ENCODE measurements around the gene RHBDF2. TPM values are rescaled to one million over a fixed set of nuclear protein-coding genes. Genes with fewer than 3 reads are reported as not detected.
A peak's percentile ranks its signal among the peaks of the same experiment; 100 is the strongest.

Gene RHBDF2
- total and polyA plus RNA-seq, 4 donors: 20.1 to 116 (median 39.6) TPM

DNA sequence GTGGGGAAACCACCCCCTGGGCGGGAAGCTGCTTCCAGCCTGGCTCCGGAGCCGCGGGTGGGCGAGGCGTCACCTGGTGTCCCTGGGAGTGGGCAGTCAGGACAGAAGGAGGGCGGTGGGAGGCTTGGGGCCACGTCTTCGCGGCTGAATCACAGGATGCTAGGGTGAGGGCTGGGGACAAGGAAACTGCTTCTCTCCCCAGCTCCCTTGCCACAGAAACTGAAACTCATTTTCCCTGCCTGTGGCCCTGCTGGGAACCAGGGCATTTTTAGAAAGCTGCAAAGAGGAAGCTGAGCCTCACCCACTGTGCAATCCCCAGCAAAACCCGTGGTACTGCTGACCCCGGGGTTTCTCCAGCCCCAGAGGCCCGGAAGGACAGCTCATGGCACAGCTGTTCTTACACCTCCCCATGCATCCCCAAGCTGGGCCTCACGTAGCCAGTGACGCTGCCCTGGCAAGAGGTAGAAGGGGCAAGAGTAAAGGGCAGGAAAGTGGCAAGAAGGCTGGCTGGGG, 8.2 kb downstream of the RHBDF2 start:
- Histone ChIP-seq H3K4me3 (no peak overlapping the region), H3K27me3 (ENCODE audit: control insufficient read depth in 3 of 3, insufficient read depth in 3 of 3, low read length in 2 of 3) (no peaks in the 10 kb centered on the region), H3K36me3 (ENCODE audit: control insufficient read depth in 4 of 4, insufficient read depth in 4 of 4, low read length in 4 of 4) (peaks cover 0 to 2% (median 0%) of the 10 kb centered on the region in 4 donors), H3K4me1 (ENCODE audit: control insufficient read depth in 5 of 5, insufficient read depth in 5 of 5, low read length in 5 of 5) (peaks cover 0 to 41% (median 20%) of the 10 kb centered on the region in 5 donors), H3K27ac (ENCODE audit: low read depth in 1 of 2, low read length in 1 of 2) (peak overlapping the region; percentile 37 to 92), H3K9ac (ENCODE audit: insufficient read depth in 1 of 2, low read length in 2 of 2) (peak overlapping the region; percentile 12 to 38), H3K9me3 (ENCODE audit: control insufficient read depth in 4 of 4, insufficient read depth in 3 of 4, low read length in 3 of 4) (no peaks in the 10 kb centered on the region)
- peak; percentile 58 for ATAC-seq (ENCODE audit: insufficient read depth, low FRiP score)
- TF ChIP-seq, protein P1, sequence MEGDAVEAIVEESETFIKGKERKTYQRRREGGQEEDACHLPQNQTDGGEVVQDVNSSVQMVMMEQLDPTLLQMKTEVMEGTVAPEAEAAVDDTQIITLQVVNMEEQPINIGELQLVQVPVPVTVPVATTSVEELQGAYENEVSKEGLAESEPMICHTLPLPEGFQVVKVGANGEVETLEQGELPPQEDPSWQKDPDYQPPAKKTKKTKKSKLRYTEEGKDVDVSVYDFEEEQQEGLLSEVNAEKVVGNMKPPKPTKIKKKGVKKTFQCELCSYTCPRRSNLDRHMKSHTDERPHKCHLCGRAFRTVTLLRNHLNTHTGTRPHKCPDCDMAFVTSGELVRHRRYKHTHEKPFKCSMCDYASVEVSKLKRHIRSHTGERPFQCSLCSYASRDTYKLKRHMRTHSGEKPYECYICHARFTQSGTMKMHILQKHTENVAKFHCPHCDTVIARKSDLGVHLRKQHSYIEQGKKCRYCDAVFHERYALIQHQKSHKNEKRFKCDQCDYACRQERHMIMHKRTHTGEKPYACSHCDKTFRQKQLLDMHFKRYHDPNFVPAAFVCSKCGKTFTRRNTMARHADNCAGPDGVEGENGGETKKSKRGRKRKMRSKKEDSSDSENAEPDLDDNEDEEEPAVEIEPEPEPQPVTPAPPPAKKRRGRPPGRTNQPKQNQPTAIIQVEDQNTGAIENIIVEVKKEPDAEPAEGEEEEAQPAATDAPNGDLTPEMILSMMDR (IDR thresholded peaks at IDR 0.05; ENCODE audit: control extremely low read depth, extremely low read depth): no peak
- DNase-seq: peak; percentile 65 to 75 (median 68)
- WGBS, 2 donors: 5 to 11% methylated on average over 15 of the region's 15 CpGs

- peak overlapping the region; percentile 37 to 92 for H3K27ac ChIP-seq (ENCODE audit: low read depth in 1 of 2, low read length in 1 of 2)
- peaks cover 0 to 6% (median 0%) of the 10 kb centered on the region in 4 donors for H3K36me3 ChIP-seq (ENCODE audit: control insufficient read depth in 4 of 4, insufficient read depth in 4 of 4, low read length in 4 of 4)
- H3K4me1 ChIP-seq (ENCODE audit: control insufficient read depth in 5 of 5, insufficient read depth in 5 of 5, low read length in 5 of 5): peaks cover 0 to 40% (median 17%) of the 10 kb centered on the region in 5 donors
- ATAC-seq (ENCODE audit: insufficient read depth, low FRiP score): no peak
- DNase-seq: no peak
- no peak overlapping the region for H3K9ac ChIP-seq (ENCODE audit: insufficient read depth in 1 of 2, low read length in 2 of 2)
- TF ChIP-seq, protein P1 (IDR thresholded peaks at IDR 0.05; ENCODE audit: control extremely low read depth, extremely low read depth): no peak
- WGBS, 2 donors: 40 to 58% methylated on average over 11 of the region's 11 CpGs
- no peak overlapping the region for H3K4me3 ChIP-seq
- H3K9me3 ChIP-seq (ENCODE audit: control insufficient read depth in 4 of 4, insufficient read depth in 3 of 4, low read length in 3 of 4): no peaks in the 10 kb centered on the region
- no peaks in the 10 kb centered on the region for H3K27me3 ChIP-seq (ENCODE audit: control insufficient read depth in 3 of 3, insufficient read depth in 3 of 3, low read length in 2 of 3)
These were observed 8.9 kb downstream of the RHBDF2 start for GRCh38 chr17:76492123-76492988.

DNA sequence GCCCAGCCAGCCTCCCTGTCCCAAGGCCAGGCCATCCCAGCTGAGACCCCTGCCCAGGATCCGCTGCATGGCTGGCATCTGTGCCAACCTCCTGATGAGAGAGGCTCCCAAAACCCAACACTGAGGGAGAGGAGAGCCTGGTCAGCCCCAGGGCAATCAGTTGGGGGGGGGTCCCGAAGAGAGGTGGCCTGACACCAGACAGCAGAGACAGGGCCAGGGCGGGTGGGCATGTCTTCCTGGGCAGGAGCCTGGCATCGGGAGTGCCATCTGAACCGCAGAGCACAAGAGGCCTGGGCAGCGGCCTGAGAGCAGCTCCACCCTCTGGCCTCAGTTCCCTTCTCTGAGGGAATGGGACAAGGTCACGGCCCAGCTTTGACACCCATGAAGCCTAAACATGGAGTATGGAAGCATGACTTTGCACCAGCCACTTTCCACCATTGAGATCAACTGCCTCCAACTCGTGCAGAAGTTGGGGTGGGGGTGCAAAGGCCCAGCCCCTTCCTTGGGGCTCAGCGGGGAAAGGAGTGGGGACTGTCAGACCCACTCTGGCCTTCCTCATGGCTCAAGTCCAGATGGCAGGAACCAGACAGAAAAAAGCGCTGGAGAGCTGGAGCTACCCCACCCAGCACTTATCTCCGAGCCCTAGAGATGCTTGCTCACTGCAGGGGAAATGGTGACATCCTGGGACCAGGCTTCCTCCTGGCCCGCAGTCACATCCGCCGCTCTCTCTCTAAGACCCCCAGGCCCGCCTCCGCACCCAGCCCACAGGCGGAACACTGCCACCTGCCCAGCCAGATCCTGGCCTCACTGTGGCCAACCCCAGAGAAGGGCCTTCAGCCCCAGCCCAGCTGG, 9.7 kb downstream of the RHBDF2 start:
- peaks cover 0 to 39% (median 17%) of the 10 kb centered on the region in 5 donors for H3K4me1 ChIP-seq (ENCODE audit: control insufficient read depth in 5 of 5, insufficient read depth in 5 of 5, low read length in 5 of 5)
- ATAC-seq (ENCODE audit: insufficient read depth, low FRiP score) (no peak), DNase-seq (no peak)
- no peaks in the 10 kb centered on the region for H3K9me3 ChIP-seq (ENCODE audit: control insufficient read depth in 4 of 4, insufficient read depth in 3 of 4, low read length in 3 of 4)
- no peaks in the 10 kb centered on the region for H3K27me3 ChIP-seq (ENCODE audit: control insufficient read depth in 3 of 3, insufficient read depth in 3 of 3, low read length in 2 of 3)
- no peak overlapping the region for H3K9ac ChIP-seq (ENCODE audit: insufficient read depth in 1 of 2, low read length in 2 of 2)
- TF ChIP-seq, protein P1 (IDR thresholded peaks at IDR 0.05; ENCODE audit: control extremely low read depth, extremely low read depth): no peak
- H3K27ac ChIP-seq (ENCODE audit: low read depth in 1 of 2, low read length in 1 of 2): peak overlapping the region; percentile 37 to 92
- no peak overlapping the region for H3K4me3 ChIP-seq
- H3K36me3 ChIP-seq (ENCODE audit: control insufficient read depth in 4 of 4, insufficient read depth in 4 of 4, low read length in 4 of 4): peaks cover 0 to 7% (median 0%) of the 10 kb centered on the region in 4 donors
- 48 to 61% methylated on average over 17 of the region's 17 CpGs for WGBS, 2 donors

All from lung (tissue), 12 donors.